ENCODE data around the gene PIAS4.

DNA sequence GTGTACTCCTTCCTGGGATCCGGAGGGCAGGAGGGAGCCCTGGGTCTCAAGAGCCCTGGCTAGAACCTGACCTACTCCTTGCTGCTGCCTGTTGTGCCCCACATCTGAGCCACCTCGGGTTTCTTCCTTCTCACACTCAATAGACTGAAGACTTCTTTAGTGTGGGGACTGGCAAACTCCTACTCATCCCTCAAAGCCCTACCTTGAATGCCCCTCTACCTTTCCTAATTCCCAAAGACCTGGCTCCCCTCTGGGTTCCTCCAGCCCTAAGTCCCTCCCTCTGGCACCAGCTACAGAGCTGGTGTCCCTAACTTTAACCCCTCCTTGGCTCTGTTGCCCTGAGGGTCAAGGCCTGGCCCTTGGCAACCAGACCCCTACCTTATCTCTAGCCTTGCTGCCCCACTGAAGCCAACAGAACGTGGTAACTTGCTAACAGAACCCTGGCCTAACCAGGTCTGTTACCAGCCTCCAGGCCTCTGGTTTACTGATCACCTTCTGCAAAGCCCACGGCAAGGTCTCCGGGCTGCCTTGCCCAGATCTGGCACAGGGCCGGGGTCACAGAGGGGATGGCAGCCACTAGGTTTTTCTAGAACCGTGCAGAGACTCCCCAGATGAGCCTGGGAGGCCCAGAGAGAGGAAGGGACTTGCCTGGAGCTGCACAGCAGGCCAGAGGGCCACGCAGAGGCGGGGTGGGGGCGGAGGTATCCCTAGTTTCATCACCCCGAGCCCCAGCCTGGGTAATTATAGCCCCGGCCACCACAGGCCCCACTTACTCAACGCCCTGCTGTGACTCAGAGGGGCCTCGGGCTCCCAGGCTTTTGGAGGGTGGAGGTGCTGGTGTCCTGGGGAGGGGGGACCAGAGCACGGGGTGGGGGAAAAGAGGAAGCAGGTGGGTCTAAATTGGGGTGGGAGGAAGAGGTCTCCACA is 43.9 kb downstream of the PIAS4 start:
- no peak for TF ChIP-seq GATA2 (IDR thresholded peaks at IDR 0.05; ENCODE audit: low read depth, low read length)
- no peak for TF ChIP-seq GATA3 (IDR thresholded peaks at IDR 0.05; ENCODE audit: low read depth, low read length)
